ENCODE results near the gene TMEM97. TPM values are rescaled to one million over a fixed set of nuclear protein-coding genes. Genes with fewer than 3 reads are reported as not detected.
A peak's percentile ranks its signal among the peaks of the same experiment; 100 is the strongest.

TMEM97 gene
- total and polyA plus RNA-seq, 4 experiments from 2014 or later, result 2.4 to 6.2 (median 4.1) TPM

DNA sequence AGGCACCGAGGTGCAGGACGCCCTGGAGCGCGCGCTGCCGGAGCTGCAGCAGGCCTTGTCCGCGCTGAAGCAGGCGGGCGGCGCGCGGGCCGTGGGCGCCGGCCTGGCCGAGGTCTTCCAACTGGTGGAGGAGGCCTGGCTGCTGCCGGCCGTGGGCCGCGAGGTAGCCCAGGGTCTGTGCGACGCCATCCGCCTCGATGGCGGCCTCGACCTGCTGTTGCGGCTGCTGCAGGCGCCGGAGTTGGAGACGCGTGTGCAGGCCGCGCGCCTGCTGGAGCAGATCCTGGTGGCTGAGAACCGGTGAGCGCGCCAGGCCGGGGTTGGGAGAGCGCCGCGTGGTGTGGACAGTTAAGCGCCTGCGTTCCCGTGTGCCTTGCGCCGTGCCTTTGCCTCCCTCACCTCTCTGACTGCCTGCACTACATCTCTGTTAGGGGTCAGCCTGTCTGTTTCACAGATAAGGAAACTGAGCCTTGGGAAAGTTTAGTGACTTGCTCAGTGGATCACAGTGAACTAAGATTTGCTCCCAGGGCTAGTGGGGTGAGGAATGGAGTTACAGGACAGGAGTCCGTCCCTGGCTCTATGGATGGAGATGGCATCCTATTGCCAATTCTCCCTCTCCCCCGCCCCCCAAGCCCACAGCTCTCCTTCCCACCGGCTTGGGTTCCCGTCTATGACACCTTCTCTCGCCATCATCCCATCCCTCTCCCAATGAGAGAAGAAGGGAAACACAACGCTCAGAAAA, 53.4 kb downstream of the TMEM97 start:
- DNase-seq, result no peak
- H3K9me3 ChIP-seq (ENCODE audit: control insufficient read depth in 1 of 2, low read length in 2 of 2), result no peaks in the 10 kb centered on the region
- H3K27ac ChIP-seq (ENCODE audit: low read depth, low read length), result peak overlapping the region; percentile 85
- peaks cover 3% of the 10 kb centered on the region in 2 donors for H3K36me3 Mint-ChIP-seq
- H3K4me3 ChIP-seq (ENCODE audit: low read length in 2 of 2), result peak overlapping the region in 1 of 2 donors; percentile 81
- no peaks in the 10 kb centered on the region for H3K27me3 Mint-ChIP-seq
- CTCF ChIA-PET (ENCODE audit: partially characterized antibody), result no interaction called here
- intact Hi-C loops (cut with micrococcal nuclease), result no loop called here
- H3K9me3 Mint-ChIP-seq, result no peaks in the 10 kb centered on the region
- no peaks in the 10 kb centered on the region for H3K27me3 ChIP-seq (ENCODE audit: insufficient read depth, low read length)
- peak overlapping the region in 5 of 7 donors; percentile 22 to 93 (median 66) for H3K27ac Mint-ChIP-seq
- POLR2A ChIA-PET (ENCODE audit: partially characterized antibody), result interaction anchor here (0.7 to 6.5 kb wide), 6 partner anchors 11 to 53 kb away, joined by 3 to 62 read pairs (median 10); partner anchors contain the start of genes IFT20, POLDIP2 and TNFAIP1
- H3K4me1 ChIP-seq (ENCODE audit: insufficient read depth, low read length), result peaks cover 14% of the 10 kb centered on the region
- H3K4me1 Mint-ChIP-seq, result peaks cover 13 to 29% (median 17%) of the 10 kb centered on the region in 4 donors
- peak overlapping the region; percentile 72 to 91 (median 74) for H3K4me3 Mint-ChIP-seq
- no peaks in the 10 kb centered on the region for H3K36me3 ChIP-seq (ENCODE audit: insufficient read depth, low read length)

GRCh38 chr17:28372945-28373274, 53.9 kb downstream of the TMEM97 start:
- Mint-ChIP-seq H3K27ac (peak overlapping the region in 3 of 7 donors; percentile 21 to 93 (median 41)), H3K36me3 (peaks cover 3% of the 10 kb centered on the region in 2 donors), H3K4me3 (peak overlapping the region; percentile 60 to 91 (median 74)), H3K4me1 (peaks cover 13 to 29% (median 17%) of the 10 kb centered on the region in 4 donors), H3K9me3 (no peaks in the 10 kb centered on the region), H3K27me3 (no peaks in the 10 kb centered on the region)
- H3K36me3 ChIP-seq (ENCODE audit: insufficient read depth, low read length), result no peaks in the 10 kb centered on the region
- H3K4me1 ChIP-seq (ENCODE audit: insufficient read depth, low read length), result peaks cover 14% of the 10 kb centered on the region
- peak overlapping the region; percentile 85 for H3K27ac ChIP-seq (ENCODE audit: low read depth, low read length)
- POLR2A ChIA-PET (ENCODE audit: partially characterized antibody), result interaction anchor here (0.7 to 3.9 kb wide), 4 partner anchors 11 to 38 kb away, joined by 3 to 41 read pairs (median 10); partner anchors contain the start of genes IFT20, POLDIP2 and TNFAIP1
- intact Hi-C loops (cut with micrococcal nuclease), result no loop called here
- CTCF ChIA-PET (ENCODE audit: partially characterized antibody), result no interaction called here
- no peaks in the 10 kb centered on the region for H3K9me3 ChIP-seq (ENCODE audit: control insufficient read depth in 1 of 2, low read length in 2 of 2)
- no peak for DNase-seq
- H3K27me3 ChIP-seq (ENCODE audit: insufficient read depth, low read length), result no peaks in the 10 kb centered on the region
- H3K4me3 ChIP-seq (ENCODE audit: low read length in 2 of 2), result peak overlapping the region in 1 of 2 donors; percentile 81

Small RNA genes lying within 50 kb of the gene (microRNA-seq; reads per million reads assigned to microRNA genes)
- gene MIR4723 (ENCODE audit: borderline microRNAs expressed, borderline number of aligned reads, borderline replicate concordance), result 0.72 reads per million

Other genes with a start within 250 kb of the TMEM97 start
- 10 to 100 TPM; 42.9 to 43.6 TPM for gene IFT20, start 16.3 kb downstream of the TMEM97 start, total RNA-seq
- gene IFT20, start 16.3 kb downstream of the TMEM97 start, polyA plus RNA-seq, result 10 to 100 TPM; 38.7 to 63.7 TPM
- gene TNFAIP1, start 16.6 kb downstream of the TMEM97 start, total RNA-seq, result 10 to 100 TPM; 26.2 to 32.1 TPM
- gene TNFAIP1, start 16.6 kb downstream of the TMEM97 start, polyA plus RNA-seq, result 10 to 100 TPM in 1 of 2 donors, 1 to 10 TPM in 1; 4.1 to 16.1 TPM
- gene POLDIP2, start 38.3 kb downstream of the TMEM97 start, total RNA-seq, result 10 to 100 TPM; 27.8 to 28.7 TPM
- 100 to 1,000 TPM in 1 of 2 donors, 10 to 100 TPM in 1; 67.8 to 125 TPM for gene POLDIP2, start 38.3 kb downstream of the TMEM97 start, polyA plus RNA-seq
- not detected for gene SEBOX, start 46.0 kb downstream of the TMEM97 start, total RNA-seq
- gene SEBOX, start 46.0 kb downstream of the TMEM97 start, polyA plus RNA-seq, result not detected
- gene VTN, start 51.1 kb downstream of the TMEM97 start, total RNA-seq, result under 1 TPM in 1 of 2 experiments, not detected in 1; 0.28 TPM
- not detected for gene VTN, start 51.1 kb downstream of the TMEM97 start, polyA plus RNA-seq
- 10 to 100 TPM; 37.6 to 40.3 TPM for gene SARM1, start 52.5 kb downstream of the TMEM97 start, total RNA-seq
- 1 to 10 TPM; 7.3 to 9.7 TPM for gene SARM1, start 52.5 kb downstream of the TMEM97 start, polyA plus RNA-seq
- 1 to 10 TPM; 2.4 to 2.6 TPM for gene SLC46A1, start 87.0 kb downstream of the TMEM97 start, total RNA-seq
- 1 to 10 TPM in 1 of 2 donors, not detected in 1; 2.3 TPM for gene SLC46A1, start 87.0 kb downstream of the TMEM97 start, polyA plus RNA-seq
- not detected for gene SLC13A2, start 154.4 kb downstream of the TMEM97 start, total RNA-seq
- not detected for gene SLC13A2, start 154.4 kb downstream of the TMEM97 start, polyA plus RNA-seq
- not detected for gene FOXN1, start 187.1 kb downstream of the TMEM97 start, total RNA-seq
- gene FOXN1, start 187.1 kb downstream of the TMEM97 start, polyA plus RNA-seq, result not detected
- 10 to 100 TPM; 38.8 to 39.6 TPM for gene UNC119, start 233.4 kb downstream of the TMEM97 start, total RNA-seq
- 10 to 100 TPM; 31.8 to 44.0 TPM for gene UNC119, start 233.4 kb downstream of the TMEM97 start, polyA plus RNA-seq